GM10266 (cell line): ENCODE data around the gene CXCR3.
"Not testable (repeated sequence)": the region's sequence is repeated elsewhere in the genome, so short reads cannot be mapped to it uniquely, and the experiment has no call there.

Experiments
- DNase-seq: peaks from one replicate; pipeline ENCODE4 v3.0.0; 2012; ENCODE audit errors: extremely low spot score
- TF ChIP-seq, protein P1 (sequence below): IDR thresholded peaks from 2 replicates; pipeline ENCODE4 v1.5.1; 2012; ENCODE audit warnings: mild to moderate bottlenecking, low read depth; ENCODE audit not compliant: control insufficient read depth, insufficient read depth; ENCODE audit errors: missing control alignments

CXCR3 gene

DNA sequence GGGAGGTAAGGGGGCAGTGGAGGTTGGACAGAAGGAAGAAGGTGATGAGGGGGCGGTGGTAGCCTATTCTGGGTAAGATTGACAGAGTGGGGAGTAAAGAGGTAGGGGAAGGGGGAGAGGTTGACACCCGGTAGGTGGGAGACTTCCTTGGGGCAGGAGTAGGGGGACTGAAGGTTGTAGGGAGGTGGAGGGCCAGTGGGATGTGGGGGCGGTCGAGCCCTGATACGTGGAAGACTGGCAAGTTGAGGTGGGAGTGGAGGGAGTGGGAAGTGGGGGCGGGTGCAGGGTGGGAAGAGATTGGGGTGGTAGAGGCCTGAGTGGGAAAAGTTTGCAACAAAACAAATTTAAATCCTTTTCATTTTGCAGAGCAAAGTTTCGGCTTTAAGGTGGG is 38.3 kb downstream of the CXCR3 start:
- TF ChIP-seq, protein P1, sequence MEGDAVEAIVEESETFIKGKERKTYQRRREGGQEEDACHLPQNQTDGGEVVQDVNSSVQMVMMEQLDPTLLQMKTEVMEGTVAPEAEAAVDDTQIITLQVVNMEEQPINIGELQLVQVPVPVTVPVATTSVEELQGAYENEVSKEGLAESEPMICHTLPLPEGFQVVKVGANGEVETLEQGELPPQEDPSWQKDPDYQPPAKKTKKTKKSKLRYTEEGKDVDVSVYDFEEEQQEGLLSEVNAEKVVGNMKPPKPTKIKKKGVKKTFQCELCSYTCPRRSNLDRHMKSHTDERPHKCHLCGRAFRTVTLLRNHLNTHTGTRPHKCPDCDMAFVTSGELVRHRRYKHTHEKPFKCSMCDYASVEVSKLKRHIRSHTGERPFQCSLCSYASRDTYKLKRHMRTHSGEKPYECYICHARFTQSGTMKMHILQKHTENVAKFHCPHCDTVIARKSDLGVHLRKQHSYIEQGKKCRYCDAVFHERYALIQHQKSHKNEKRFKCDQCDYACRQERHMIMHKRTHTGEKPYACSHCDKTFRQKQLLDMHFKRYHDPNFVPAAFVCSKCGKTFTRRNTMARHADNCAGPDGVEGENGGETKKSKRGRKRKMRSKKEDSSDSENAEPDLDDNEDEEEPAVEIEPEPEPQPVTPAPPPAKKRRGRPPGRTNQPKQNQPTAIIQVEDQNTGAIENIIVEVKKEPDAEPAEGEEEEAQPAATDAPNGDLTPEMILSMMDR, result no peak
- no peak for DNase-seq

- peak; percentile 9 for DNase-seq
- TF ChIP-seq, protein P1, result no peak
These were observed 38.9 kb downstream of the CXCR3 start for GRCh38 chrX:71579136-71579989.

DNA sequence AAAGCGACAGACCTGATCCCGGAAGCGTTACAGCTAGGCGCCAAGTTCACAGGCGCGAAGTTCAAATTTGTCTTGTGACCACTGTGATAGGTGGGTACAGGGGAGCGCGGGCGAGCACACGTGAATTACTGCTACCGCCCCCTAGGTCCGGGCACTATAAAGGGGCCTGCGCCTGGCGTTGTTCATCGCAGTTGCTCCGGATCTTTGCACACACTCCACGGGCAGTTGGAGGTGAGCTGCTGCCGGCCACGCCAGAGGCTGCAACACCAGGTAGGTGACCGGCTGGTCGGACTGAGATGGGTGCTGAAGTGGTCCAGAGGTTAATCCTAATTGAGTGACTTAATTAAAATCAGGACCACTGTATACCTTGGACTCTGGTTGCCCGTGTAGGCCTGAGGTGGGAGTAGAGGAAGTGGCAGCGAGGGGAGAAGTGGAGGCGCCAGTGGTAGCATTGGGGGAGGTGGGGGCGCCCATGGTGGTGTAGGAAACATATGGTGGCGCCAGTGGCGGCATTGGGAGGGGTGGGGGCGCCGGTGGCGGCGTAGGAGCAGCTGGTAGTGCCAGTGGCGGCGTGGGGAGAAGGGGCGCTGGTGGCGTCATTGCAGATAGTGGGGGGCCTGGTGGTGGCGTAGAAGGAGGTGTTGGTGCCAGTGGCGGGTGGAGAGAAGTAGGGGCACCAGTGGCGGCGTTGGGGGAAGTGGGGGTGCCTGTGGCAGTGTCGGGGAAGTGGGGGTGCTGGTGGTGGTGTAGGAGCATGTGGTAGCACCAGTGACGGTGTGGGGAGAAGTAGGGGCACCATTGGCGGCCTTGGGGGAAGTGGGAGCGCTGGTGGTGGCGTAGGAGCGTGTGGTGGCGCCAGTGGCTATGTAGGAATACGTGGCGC is 39.8 kb downstream of the CXCR3 start, which contains the start of gene GCNA:
Gene GCNA (plus strand): TSS at position 185 of the 883 bp plus-strand sequence. CDS start 2,385 bp downstream, outside the sequence.
- DNase-seq, result no peak
- TF ChIP-seq, protein P1, result no peak

DNA sequence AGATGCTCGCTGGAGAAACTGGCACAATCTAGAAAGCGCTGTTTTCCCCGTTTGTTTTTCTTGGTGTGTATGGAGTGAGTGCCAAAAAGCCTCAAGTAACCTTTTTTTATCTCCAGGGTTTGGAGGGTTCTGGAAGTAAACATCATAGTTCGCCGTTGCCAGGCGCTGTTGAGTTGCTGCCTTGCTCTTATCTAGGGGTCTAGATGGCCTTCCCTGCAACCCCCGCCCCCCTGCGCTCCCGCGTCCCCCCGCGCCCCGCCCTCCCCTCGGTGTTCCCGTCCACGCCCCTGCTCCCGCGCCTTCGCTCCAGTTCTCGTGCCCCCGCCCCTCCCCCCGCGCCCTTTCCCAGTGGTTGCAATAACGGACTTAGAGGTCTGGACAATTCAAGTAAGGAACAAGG is 40.6 kb downstream of the CXCR3 start:
- TF ChIP-seq, protein P1, result no peak
- no peak for DNase-seq

GRCh38 chrX:71573590-71573989 is 44.7 kb downstream of the CXCR3 start:
- no peak for DNase-seq
- TF ChIP-seq, protein P1, result no peak

DNA sequence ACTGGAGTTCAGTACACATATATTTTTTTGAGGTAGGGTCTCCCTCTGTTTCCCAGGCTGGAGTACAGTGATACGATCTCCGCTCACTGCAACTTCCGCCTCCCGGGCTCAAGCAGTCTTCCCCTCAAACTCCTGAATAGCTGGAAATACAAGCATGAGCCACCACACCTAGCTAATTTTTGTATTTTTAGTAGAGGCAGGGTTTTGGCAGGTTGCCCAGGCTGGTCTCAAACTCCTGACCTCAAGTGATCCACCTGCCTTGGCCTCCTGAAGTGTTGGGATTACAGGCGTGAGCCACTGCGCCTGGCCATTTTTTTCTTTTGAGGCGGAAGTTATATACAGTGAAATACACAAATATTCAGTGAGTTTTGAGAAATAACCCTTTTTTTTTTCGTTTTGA is 46.9 kb downstream of the CXCR3 start:
- DNase-seq, result not testable (repeated sequence)
